Ovary (tissue), 9 donors: ENCODE results near the gene GON7. TPM values are rescaled to one million over a fixed set of nuclear protein-coding genes. Genes with fewer than 3 reads are reported as not detected.

Source experiments
- DNase-seq, 5 donors: peaks; one replicate each; pipeline ENCODE4 v3.0.0-alpha.2; 2019 to 2020
- H3K27ac ChIP-seq, 2 donors: fragments of 200-600 bp; one replicate each; pipeline versions ENCODE4 v1.5.1 to v1.8.0; 2019 to 2022
- H3K27me3 ChIP-seq: fragments of 200-600 bp; one replicate; pipeline ENCODE4 v1.8.0; 2022
- H3K36me3 ChIP-seq: fragments of 200-600 bp; sonication (generic); one replicate; pipeline ENCODE4 v1.5.1; 2019
- H3K4me1 ChIP-seq: one replicate; pipeline ENCODE4 v1.8.1; 2013; ENCODE audit warnings: mild to moderate bottlenecking, moderate library complexity; ENCODE audit not compliant: insufficient read depth
- H3K4me3 ChIP-seq: fragments of 200-600 bp; sonication (generic); one replicate; pipeline ENCODE4 v1.5.1; 2017
- H3K9me3 ChIP-seq, 2 donors: fragments of 200-600 bp in 1 of 2; sonication (generic) in 1 of 2; one replicate each; pipeline versions ENCODE4 v1.5.1 to v1.8.1; 2013 to 2019; ENCODE audit warnings: mild to moderate bottlenecking in 1 of 2, moderate library complexity in 1 of 2
- CTCF ChIP-seq, 3 donors: fragments of 450-650 bp in 2 of 3; fragments of 200-600 bp in 1 of 3; IDR thresholded peaks; one replicate each; pipeline versions ENCODE4 v1.5.1 to v1.8.0; 2016 to 2022; ENCODE audit warnings: antibody characterized with exemption in 3 of 3, mild to moderate bottlenecking in 1 of 3
- EP300 ChIP-seq: sonication (generic); formaldehyde crosslinking; IDR thresholded peaks from one replicate; pipeline ENCODE4 v1.6.1; 2017; ENCODE audit warnings: antibody characterized with exemption
- POLR2A ChIP-seq: fragments of 450-650 bp; IDR thresholded peaks from one replicate; pipeline ENCODE4 v1.6.1; 2017; ENCODE audit warnings: antibody characterized with exemption, mild to moderate bottlenecking, moderate library complexity
- WGBS, 3 donors: extraction: QIAGEN DNeasy Blood & Tissue Kit in 1 of 3; methylation state at CpG; one replicate each; pipeline versions ENCODE4 v1.1.5 to v1.1.7; 2013 to 2017; 5-methylcytosine and 5-hydroxymethylcytosine counted together
- intact Hi-C, 4 donors: fragments of 100-400 bp; cut with DNase I; formaldehyde crosslinking; loops; one replicate each; pipeline versions ENCODE4 v1.11.0 to v1.15.1; 2022 to 2023
- polyA plus RNA-seq, 2 donors: library from polyadenylated mRNA; stranded (reverse); fragments of 200-250 nt in 1 of 2; fragments of 350-450 nt in 1 of 2; fragmentation: Illumina TruSeq in 1 of 2; extraction: RNeasy Lipid Tissue Mini Kit (QIAGEN cat#74804) in 1 of 2; gene quantifications; one replicate each; pipeline ENCODE4 v1.2.3, GENCODE V29; 2013 to 2014
- total RNA-seq, 7 donors: library from RNA; depleted of rRNA in 2 of 7; stranded (reverse); fragments of >200 nt in 2 of 7; fragmentation: NEBNext Ultra II Directional in 3 of 7; extraction: Animal tissue kit (Norgen Biotek cat#: 25700) in 3 of 7; gene quantifications; one replicate each; pipeline versions ENCODE4 v1.1.0 to v1.2.4, GENCODE V29; 2016 to 2023
- donor health status: DM: no; HTN: no; CAD: no; lungs with moderate emphysema.
- donor health status: DM: no; HTN: no; CAD: no.
- donor health status: Bipolar disorder and iron deficiency.
- donor health status: DM: yes; HTN: yes; CAD: no.
- donor health status: DM: no; HTN: no; CAD: no.
- donor health status: DM: yes; HTN: yes; CAD: no.

GON7 gene
- total and polyA plus RNA-seq, 9 donors = 6.5 to 26.0 (median 8.3) TPM

GRCh38 chr14:93195316-93195999, 11.4 kb downstream of the GON7 start:
- intact Hi-C loops = no loop called here
- Histone ChIP-seq H3K27ac (no peak overlapping the region), H3K27me3 (no peaks in the 10 kb centered on the region), H3K9me3 (no peaks in the 10 kb centered on the region), H3K36me3 (no peaks in the 10 kb centered on the region), H3K4me1 (no peaks in the 10 kb centered on the region), H3K4me3 (no peak overlapping the region)
- TF ChIP-seq CTCF (IDR thresholded peaks at IDR 0.05) (no peak), POLR2A (no peak)
- WGBS, 3 donors = 83 to 97% (median 96%) methylated on average over 1 of the region's 1 CpG
- no peak for DNase-seq

- Histone ChIP-seq H3K27ac (no peak overlapping the region), H3K36me3 (no peaks in the 10 kb centered on the region), H3K4me3 (no peak overlapping the region), H3K4me1 (peaks cover 9% of the 10 kb centered on the region), H3K27me3 (no peaks in the 10 kb centered on the region), H3K9me3 (no peaks in the 10 kb centered on the region)
- no peak for DNase-seq
- intact Hi-C loops = no loop called here
- TF ChIP-seq EP300 (no peak), POLR2A (no peak), CTCF (IDR thresholded peaks at IDR 0.05) (no peak)
- 94 to 96% (median 95%) methylated on average over 3 of the region's 3 CpGs for WGBS, 3 donors
Observed at GRCh38 chr14:93186956-93187355, 19.9 kb downstream of the GON7 start.

GRCh38 chr14:93186466-93186865, 20.4 kb downstream of the GON7 start:
- Histone ChIP-seq H3K36me3 (no peaks in the 10 kb centered on the region), H3K27me3 (no peaks in the 10 kb centered on the region), H3K4me3 (no peak overlapping the region), H3K9me3 (no peaks in the 10 kb centered on the region), H3K4me1 (peaks cover 9% of the 10 kb centered on the region), H3K27ac (no peak overlapping the region)
- 79 to 81% (median 80%) methylated on average over 6 of the region's 6 CpGs for WGBS, 3 donors
- no peak for TF ChIP-seq CTCF (IDR thresholded peaks at IDR 0.05)
- intact Hi-C loops = no loop called here
- no peak for DNase-seq

GRCh38 chr14:93185349-93185720, 21.5 kb downstream of the GON7 start:
- Histone ChIP-seq H3K27me3 (no peaks in the 10 kb centered on the region), H3K4me3 (peak overlapping the region; percentile 95), H3K9me3 (no peaks in the 10 kb centered on the region), H3K27ac (peak overlapping the region; percentile 42 to 89), H3K4me1 (peaks cover 9% of the 10 kb centered on the region), H3K36me3 (no peaks in the 10 kb centered on the region)
- 0 to 2% (median 1%) methylated on average over 10 of the region's 10 CpGs for WGBS, 3 donors
- no peak for DNase-seq
- intact Hi-C loops = no loop called here
- no peak for TF ChIP-seq POLR2A
- TF ChIP-seq CTCF (IDR thresholded peaks at IDR 0.05) = no peak
